Mammary epithelial cell (primary cell): Measurements from ENCODE around the gene ZBTB8A.

Experiments used
- EZH2 ChIP-seq: IDR thresholded peaks from 2 replicates; pipeline ENCODE4 v1.6.1; 2012; ENCODE audit warnings: low read length, inconsistent platforms, borderline replicate concordance
- TF ChIP-seq, protein P1 (sequence below), 2 donors: IDR thresholded peaks in 1 of 2; conservative IDR thresholded peaks in 1 of 2; 2 replicates each; pipeline ENCODE4 v1.5.1; 2011 to 2012; ENCODE audit warnings: inconsistent platforms in 2 of 2, low read length in 2 of 2, mild to moderate bottlenecking in 2 of 2, control low read depth in 1 of 2, low read depth in 1 of 2; ENCODE audit not compliant: insufficient read depth in 1 of 2; ENCODE audit errors: extremely low read depth in 1 of 2

DNA sequence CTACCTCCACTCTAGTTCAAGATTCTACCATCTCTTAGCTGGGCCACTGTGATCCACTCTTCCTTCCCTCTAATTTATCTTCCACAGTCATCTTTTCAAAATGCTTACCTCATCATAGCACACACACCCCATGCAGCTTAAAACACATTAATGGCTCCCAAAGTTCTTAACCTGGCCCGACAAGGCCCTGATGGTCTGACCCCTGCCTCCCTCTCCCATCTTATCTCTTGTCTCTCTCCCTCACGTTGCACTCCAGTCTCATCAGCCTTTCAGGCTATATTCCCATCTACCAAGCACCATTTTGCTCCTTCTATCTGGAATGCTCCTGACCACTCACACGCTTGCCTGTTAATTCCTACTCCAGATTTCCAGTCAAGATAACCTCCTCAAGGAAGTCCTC lies 2.5 kb upstream of the ZBTB8A start:
- TF ChIP-seq, protein P1, sequence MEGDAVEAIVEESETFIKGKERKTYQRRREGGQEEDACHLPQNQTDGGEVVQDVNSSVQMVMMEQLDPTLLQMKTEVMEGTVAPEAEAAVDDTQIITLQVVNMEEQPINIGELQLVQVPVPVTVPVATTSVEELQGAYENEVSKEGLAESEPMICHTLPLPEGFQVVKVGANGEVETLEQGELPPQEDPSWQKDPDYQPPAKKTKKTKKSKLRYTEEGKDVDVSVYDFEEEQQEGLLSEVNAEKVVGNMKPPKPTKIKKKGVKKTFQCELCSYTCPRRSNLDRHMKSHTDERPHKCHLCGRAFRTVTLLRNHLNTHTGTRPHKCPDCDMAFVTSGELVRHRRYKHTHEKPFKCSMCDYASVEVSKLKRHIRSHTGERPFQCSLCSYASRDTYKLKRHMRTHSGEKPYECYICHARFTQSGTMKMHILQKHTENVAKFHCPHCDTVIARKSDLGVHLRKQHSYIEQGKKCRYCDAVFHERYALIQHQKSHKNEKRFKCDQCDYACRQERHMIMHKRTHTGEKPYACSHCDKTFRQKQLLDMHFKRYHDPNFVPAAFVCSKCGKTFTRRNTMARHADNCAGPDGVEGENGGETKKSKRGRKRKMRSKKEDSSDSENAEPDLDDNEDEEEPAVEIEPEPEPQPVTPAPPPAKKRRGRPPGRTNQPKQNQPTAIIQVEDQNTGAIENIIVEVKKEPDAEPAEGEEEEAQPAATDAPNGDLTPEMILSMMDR (conservative IDR thresholded peaks at IDR 0.05 in 1 of 2, IDR thresholded peaks at IDR 0.05 in 1 of 2; ENCODE audit: extremely low read depth in 1 of 2, insufficient read depth in 1 of 2, low read depth in 1 of 2, low read length in 2 of 2): no peak
- TF ChIP-seq EZH2: no peak
